ENCODE results near the gene LYRM4.

The LYRM4 gene

DNA sequence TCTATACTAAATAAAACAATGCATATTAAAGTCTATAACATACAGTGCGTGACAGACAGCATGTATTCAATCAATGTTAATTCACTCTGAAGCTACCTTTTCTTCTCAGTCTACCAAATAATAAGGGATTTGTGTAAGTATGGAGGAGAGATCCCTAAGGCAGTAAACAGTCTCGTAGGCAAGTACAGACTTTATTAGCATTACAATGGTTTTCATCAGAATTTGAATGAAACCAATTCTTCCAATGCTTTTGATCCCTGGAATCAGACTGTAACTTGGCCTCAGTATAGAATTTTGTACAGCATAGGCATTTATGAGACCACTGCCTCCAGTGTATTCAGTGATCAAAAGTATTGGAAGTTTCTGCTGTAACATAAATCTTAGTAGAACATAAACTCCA lies 19.5 kb downstream of the LYRM4 start:
- DNase-seq = no peak

DNA sequence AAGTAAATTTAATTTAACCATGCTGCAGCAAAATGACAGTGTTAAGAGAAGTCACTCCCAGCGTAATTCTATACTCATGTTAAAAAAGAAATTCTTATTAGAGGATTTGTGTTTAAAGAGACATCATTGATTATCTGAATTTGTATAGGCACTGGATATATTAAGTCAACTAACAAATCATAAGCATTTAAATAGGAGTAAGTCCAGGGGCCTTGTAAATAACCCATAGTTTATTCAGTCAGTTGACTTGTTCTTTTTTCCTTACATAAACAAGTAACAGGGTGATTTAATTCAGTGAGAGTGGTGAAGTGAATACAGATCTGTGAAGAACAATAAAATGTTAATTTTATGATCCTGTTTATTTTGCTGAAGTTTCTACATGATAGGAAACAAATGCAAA lies 22.4 kb downstream of the LYRM4 start:
- no peak for DNase-seq

DNA sequence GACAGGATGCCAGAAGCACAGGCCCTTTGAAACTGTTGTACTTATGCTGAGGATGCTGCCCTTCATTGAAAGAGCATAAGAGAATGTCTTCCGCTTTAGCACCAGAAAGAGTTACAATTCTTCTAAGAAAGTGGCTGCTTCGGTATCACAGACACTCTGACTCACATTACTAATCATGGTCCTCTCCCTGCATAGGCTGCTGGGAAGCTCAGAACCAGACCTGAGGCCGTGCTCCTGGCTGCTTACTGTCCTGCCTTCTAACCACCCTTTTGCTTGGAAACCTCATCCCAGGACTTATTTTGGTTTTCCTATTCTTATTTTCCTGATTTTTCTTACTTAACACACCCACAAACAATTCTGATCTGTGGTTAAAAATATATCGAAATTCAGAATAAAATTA lies 22.9 kb downstream of the LYRM4 start:
- no peak for DNase-seq

DNA sequence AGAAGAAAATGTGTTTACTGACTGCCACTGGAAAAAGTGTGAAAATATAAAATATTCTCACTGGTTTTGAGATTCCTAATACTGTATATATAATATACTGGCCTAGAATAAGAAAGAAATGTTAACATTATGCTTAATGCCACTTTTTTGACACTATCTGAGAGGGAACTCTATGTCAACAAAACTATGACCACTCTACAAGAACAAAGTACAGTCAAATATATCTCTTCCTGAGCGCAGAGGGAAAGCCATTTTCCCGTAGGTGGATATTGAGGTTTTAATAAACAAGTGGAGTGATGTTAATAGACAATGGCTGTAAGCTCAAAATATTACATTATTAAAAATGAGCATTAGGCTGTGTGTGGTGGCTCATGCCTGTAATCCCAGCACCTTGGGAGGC lies 24.9 kb downstream of the LYRM4 start:
- DNase-seq = no peak

DNA sequence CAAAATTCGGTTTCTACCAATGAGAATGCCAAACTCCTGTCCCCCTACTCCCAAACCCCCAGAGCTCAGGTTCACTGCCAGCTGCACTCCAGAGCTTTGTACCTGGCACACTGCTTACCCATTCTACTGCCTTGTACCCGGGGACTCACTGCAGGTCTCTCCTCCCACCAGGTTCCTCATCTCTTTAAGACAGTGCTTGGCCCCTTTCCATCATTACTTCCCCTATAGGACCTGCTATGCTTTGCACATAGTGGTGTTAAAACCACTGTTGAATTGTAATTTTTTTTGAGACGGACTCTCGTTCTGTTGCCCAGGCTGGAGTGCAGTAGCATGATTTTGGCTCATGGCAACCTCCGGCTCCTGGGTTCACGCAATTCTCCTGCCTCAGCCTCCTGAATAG lies 25.9 kb downstream of the LYRM4 start:
- DNase-seq = no peak

DNA sequence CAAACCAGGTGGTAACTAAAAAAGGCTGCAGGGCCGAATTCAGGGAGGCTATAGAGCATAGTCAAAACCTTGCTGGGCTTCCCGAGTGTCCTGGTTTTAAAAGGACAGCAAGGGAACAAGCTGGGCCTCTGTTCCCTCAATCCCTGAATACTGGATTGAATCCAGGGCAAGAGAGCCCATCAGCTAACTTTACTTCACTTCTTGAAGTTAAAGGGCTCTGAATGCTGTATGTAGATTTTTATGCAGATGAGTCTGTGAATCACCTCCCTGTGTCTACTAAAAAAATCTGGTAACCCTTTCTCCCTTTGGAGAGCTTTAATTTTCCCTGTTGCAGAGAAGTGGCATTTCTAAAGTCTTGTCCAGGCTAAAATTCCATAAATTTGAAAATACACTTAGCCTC lies 29.5 kb downstream of the LYRM4 start:
- no peak for DNase-seq

DNA sequence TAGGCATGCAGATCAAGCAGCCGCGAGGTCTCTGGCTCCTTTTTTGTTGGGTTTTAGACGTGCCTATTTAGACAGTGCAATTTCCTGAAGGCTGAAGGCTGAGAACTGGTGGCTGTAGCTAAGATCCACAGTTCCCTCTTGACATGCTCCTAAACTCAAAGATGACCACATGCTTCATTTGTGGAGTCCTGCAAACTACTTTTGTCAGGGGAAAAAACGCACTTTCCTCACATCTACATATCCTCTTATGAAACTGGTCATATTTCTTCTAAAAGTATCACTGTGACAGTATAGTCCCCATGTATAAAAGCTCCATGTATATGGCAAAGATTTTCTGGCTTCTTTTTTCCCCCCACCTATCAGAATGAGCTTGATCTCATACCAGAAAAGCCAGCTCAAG lies 30.7 kb downstream of the LYRM4 start:
- no peak for DNase-seq

DNA sequence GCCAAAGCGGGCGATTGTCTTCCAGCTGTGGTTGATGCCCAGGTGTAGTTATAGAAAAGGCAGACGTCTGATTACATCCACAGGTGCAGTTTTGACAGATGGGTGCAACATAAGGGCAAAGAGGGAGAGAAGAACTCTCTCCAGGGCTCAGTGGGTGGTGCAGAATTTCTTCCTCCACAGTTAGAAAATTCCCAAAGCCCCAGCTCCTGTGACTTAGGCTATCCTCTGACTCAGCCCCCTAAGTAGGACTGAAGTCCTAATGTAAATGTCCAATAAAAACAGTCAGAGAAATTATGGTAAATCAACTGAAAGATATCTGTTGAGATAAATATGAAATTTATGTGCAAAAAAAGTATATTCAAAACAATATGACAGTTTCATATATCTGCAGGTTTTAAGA lies 31.4 kb downstream of the LYRM4 start:
- DNase-seq = no peak

DNA sequence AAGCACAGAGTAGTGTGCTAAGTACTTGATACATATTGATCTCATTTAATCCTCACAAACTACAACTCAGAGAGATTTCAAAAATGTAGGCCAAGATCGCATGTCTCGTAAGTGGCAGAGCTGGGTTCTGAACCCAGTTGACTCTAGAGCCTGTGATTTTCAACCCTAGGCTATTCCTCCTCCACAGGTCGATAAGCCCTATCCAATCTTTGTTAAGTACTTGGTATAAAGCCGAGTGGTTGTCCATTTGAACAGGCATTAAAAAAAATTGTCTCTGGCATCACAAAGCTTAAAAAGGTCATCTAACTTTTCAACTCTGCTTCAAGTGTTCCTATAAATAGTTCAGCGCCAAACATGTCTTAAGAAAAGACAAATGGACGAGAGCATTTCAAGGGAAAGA lies 37.4 kb downstream of the LYRM4 start:
- DNase-seq = no peak

DNA sequence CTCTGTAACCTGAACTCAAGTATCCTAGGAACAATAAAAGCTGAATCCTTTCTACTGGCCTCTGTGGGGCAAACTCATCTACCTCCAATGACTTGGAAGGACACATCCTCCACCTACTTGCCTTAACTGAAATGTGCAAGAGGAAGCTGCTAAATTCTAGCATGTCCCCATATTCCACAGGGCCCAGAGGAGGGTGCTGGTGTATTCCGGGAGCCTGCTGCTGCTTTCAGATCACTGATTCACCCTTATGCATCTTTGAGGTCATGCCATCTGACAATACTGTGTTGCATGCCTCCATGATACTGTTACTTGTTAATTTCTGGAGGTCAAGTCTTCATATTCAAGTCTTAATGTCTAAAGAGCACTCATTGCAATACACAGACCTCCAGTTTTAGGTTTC lies 40.3 kb downstream of the LYRM4 start:
- DNase-seq = no peak

DNA sequence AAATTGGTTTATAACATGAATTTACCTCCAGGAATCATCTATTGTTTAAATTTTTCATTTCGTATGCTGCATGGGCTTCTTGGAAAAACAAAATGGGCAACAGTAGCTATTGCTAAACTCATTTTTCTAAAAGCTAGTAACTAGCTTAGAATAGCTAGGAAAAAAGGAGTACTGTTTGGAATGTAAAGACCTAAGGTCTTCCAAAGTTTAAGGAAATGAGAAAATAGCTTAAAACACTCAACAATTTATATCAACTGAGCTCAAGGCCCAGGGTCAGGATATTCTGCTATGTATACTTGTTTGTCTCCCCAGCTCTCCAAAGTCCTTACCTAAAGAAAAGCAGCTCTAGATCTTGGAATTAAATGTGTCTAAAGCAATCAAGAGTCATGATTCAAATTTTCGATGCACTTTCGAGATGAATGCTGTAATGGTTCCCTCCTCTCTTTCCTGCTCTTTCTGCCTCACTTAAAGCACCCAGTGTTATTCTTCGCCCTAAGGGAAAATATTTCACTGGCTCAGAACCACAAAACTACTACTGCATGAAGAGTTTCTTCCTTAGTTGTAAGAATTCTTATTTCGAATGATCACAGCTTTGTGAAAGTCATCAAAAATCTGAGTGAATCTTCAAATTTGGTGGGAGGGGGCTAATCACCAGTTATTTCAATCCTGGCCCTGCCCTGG lies 41.6 kb downstream of the LYRM4 start:
- DNase-seq = no peak

DNA sequence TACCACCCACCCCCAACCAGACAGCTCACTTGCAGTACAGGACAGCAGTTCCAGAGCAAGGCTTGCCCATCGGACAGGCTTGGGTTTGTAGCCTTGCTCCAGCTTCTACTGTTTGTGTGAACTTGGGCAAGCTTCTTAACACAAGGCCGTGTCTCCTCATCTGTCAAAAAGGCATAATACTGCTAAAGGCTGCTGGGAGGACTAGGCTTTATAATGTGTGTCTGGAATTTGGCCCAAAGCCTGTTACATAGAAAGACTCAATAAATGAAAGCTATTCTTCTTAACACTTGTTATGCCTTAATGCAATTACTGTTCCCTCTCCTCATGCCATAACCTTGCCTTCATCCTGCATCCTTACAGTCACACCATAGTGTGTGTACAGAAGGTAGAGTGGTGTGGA lies 43.4 kb downstream of the LYRM4 start:
- DNase-seq = no peak

DNA sequence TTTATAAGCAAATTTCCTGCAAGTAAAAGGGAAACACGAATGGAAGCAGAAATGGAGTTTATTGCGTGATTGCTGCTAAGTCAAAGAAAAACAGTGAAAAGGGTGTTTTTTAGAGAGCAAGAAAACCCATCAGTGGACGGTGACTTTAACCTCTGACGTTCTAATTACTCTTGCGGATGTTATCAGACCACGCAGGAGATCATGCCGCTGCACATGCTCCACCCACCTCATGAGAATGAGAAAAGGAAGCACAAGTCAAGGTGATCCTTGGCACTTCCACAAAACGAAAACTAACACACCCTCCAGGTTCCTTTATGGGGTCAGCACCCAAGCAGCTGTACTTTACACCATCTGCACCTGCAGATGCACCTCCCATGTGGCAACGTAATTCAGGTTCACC lies 45.0 kb downstream of the LYRM4 start:
- no peak for DNase-seq

DNA sequence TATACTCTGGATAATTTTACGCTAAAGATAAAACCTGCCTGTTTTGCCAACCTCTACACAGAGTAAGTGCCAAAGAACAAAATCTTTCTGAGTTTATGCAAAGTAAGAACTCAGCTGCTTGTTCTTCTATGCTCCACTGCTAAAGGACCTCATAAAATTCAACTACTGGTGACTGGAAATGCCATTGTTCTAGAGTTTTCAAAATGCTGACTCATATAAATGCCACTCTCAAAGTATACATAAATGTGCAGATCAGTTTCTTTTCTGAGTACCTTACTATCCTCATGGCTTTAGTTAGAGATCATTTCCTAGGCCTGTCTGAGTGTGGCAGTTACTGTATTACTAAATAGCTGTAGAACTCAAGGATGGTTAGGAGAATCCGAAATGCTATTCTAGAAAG lies 45.6 kb downstream of the LYRM4 start:
- peak; percentile 26 for DNase-seq

DNA sequence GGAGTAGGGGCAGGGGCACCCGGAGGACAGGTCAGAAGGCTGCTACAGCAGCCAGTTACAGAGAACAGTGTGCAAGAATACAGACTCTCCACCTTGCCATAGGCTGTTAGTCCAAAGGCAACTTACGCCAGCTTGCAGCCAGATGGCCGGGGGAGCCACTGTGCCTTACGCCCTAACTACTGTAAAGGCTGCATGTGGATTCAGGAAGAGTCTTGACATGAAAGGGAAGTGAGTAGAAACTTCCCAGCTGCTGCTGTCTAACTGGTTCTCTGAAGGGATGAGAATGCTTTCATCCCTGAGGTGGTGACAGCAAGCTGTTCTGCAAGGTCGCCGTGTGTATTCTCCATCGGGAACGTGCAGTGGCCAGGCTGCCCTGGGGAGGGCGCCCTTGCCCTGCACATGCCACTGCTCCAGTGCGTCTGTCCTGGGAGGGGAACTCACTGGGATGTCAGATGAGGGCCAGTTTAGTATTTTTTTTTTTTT lies 46.1 kb downstream of the LYRM4 start:
- peak; percentile 80 for DNase-seq

DNA sequence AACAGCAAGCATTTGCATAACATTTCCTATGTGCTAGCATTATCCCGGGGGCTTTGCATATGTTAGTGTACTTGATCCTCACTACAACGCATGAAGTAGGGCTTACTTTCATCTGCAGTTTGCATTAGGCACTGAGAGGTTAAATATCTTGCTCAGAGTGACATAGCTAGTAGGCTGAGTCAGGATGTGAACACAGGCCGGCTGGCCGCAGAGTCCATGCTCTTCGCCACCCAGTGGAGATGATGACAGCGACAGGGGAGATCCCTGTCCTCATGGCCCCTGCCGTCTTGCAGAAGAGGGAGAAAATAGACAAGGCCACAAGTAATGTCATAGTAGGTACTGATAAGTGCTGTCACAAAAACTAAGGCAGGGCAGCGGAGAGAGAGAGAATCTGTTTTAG lies 46.9 kb downstream of the LYRM4 start:
- peak; percentile 66 for DNase-seq

DNA sequence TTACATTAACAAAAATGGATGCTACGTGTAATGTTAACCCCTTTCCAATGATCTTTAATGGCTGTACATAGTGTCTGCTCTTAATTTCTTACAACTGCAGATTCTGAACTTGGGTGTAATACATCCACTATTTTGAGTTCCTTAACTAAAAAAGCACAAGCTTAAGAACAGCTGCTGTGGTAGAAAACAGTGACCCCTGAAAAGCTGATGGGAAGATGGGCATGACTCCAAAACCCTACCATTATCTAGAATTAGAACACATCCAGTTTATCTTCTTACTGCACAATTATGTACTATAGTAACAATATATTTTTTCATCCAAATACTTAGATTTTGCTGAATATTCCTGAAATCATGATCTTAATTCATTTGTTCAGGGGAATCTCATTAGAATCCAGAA lies 49.3 kb downstream of the LYRM4 start:
- DNase-seq = no peak

DNA sequence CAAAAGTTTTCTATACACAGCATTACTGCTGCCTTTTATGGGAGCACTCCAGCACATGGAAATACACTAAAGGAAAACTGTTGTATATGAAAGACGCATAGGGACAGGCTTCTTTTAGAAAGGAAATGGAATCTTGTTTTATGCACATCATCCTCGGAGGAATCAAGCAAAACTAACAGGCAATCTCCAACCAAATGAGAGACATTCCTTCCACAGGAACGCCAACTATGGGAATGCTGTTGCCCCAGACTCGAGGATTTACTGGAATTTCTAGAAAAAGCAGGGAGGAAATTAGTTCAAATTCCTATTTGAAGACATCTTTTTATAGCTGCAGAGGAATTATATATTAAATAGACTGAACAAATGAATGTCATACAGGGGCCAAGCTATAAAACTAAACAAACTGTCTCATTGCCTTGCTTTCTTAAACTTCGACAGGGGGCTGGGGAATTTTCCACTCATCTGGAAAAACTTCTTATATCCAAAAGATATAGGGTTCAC lies 52.2 kb downstream of the LYRM4 start:
- DNase-seq = peak; percentile 81

DNA sequence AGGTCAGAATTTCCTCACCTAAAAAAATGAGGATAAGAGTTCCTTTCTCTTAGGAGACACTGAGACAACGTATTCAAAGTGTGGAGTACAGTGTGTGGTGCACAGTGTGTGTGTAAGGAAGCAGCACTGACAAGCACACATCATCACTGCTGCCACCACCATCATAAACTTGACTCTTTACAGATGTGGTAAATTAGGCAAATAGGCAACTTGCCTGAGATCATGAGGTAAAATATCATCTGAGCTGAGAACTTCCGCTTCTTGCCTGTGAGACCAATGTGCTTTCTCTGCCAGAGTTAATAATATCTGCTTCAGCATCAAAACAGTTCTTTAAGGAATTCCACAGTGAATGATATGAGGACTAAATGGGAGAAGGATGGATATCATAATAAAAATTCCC lies 52.7 kb downstream of the LYRM4 start:
- peak; percentile 85 for DNase-seq

DNA sequence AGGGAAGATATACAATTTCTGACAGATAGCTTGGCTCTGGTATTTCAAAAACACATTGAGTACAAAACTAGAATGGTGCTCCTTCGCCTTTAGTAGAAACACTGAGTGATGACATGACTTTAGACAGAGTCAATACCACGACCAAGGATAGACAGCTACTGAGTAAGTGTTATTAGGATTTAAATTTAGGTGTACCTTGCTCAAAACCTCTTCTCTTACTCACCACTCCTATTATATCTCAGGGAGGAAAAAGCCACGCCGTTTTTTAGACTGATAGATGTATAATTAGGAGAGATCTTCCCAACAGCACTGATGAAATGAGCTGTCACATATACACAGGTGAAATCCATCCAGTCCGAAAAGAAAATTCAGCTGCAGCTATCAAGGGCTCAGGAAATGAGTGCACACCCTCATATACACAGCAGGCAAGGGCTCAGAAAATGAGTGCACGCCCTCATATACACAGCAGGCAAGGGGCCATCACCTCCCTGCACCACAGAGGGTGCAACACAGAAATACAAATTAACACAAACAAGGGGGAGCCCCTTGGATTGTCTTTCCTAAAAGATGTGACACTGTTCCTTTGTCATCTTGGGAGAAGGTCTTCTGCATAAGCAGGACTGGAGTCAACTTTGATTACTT lies 53.7 kb downstream of the LYRM4 start:
- DNase-seq = no peak

DNA sequence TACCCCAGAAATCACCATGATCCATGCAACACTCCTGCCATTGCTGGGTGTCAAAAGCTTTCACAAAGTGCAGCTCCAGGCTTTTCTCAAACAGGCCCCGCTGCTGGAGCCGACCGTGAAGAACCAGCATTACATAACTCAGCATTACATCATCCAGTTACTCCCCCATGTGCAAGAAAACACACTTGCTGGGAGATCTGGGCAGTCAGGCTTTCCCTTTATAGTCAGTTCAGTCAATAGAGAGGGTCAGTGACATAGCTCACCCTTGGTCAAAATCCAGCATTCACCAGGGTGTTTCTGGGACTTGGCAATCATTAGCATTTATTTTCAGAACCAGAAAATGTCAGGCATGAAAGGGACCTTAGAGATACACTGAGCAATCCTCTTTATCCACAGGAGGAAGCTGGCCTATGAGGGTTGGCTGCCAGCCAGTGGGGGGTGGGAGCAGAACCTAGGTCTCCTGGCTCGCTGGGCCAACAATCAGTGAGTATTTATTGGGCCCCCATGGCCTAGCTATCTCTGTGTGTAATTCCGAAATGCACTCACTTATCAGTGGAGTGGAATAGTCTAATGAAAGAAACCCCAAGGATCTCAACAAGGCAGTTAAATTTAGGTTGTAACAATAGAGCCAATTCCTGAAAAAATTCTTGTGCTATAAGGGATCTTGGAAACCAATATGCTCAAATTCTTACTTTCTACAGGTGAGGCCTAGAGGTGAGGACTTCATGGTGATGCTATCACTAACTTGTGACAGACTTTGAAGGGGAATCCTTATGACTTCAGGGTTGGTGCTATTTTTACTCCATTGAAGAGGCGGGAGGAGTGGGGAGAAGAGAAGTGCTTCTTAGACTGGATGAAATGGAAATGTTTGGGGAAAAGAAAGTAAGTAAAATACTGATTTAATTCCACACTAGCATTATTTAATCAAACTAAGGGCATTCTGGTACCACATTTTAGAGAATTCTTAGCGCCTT lies 54.6 kb downstream of the LYRM4 start:
- DNase-seq = peak; percentile 75

DNA sequence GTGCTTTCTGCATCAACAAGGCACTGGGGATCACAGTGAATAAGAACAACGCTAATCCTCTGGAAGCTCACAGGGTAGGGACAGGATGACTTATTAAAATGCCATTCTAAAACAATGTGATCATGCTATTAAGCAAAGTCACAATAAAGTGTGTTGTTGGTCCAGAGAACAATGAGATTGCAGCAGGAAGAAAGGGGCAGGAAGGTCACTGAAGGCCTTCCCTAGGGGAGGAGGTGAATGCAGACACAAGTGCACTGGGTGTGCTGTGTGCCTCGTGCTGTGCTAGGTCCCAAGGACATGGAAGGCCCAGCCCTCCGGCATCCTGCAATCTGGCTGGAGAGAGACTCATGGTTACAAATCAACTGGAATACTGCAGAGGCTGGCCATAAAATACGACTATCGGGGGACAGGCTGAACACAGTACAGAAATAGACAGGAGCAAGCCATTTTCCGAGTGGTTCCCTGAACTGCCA lies 55.7 kb downstream of the LYRM4 start:
- DNase-seq = no peak

DNA sequence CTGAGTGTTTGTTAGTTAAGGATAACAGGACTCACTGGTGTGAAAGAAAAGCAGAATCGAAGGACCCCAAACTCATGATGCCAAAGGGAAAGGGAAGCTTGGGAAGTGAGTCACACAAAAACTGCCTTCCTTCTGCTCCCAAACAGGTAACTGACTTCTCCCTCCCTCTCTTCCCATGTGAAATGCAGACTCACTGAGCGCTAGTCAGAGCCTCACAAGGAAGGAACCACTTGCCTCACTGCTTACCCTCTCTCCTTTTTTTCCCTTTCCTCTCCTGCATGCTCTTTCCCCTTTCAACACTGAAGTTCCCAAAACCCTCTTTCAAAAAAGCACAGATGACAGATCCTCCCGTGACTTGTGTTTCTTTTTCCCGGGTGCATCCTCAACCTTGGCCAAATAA lies 56.4 kb downstream of the LYRM4 start:
- DNase-seq = no peak

All from fibroblast of upper back skin (primary cell).